Measurements from ENCODE around the gene XPC.

- no peak for TF ChIP-seq MAX (IDR thresholded peaks at IDR 0.05)
- TF ChIP-seq CTCF (IDR thresholded peaks at IDR 0.05; ENCODE audit: low read depth, low read length, missing input control): no peak
- TF ChIP-seq JUND (IDR thresholded peaks at IDR 0.05): peak in 1 of 2 donors; percentile 46
- peak; percentile 99 for TF ChIP-seq REST (IDR thresholded peaks at IDR 0.05)
- TF ChIP-seq EGR1 (IDR thresholded peaks at IDR 0.05; ENCODE audit: low read depth in 2 of 2): no peak
- peak in 1 of 2 donors; percentile 17 for TF ChIP-seq RAD21 (IDR thresholded peaks at IDR 0.05)
- TF ChIP-seq TAF1 (conservative IDR thresholded peaks at IDR 0.05): no peak
- no peak for TF ChIP-seq ZBTB33 (IDR thresholded peaks at IDR 0.05)
- TF ChIP-seq YY1 (IDR thresholded peaks at IDR 0.05): peak; percentile 11
- no peak for TF ChIP-seq RXRA (IDR thresholded peaks at IDR 0.05)
- no peak for TF ChIP-seq GABPA (IDR thresholded peaks at IDR 0.05 in 1 of 2, conservative IDR thresholded peaks at IDR 0.05 in 1 of 2)
- TF ChIP-seq HNF4A (conservative IDR thresholded peaks at IDR 0.05): no peak
- no peak for TF ChIP-seq ATF3 (IDR thresholded peaks at IDR 0.05)
Measured at GRCh38 chr3:14125193-14126016, 53.0 kb downstream of the XPC start.
